Measurements from ENCODE around the gene CCT8L2. TPM values are rescaled to one million over a fixed set of nuclear protein-coding genes. Genes with fewer than 3 reads are reported as not detected.
"Not testable (repeated sequence)": the region's sequence is repeated elsewhere in the genome, so short reads cannot be mapped to it uniquely, and the experiment has no call there.

Gene CCT8L2
- polyA plus RNA-seq, 2 of the 4 experiments (the other 2 are of a cell fraction): not detected

DNA sequence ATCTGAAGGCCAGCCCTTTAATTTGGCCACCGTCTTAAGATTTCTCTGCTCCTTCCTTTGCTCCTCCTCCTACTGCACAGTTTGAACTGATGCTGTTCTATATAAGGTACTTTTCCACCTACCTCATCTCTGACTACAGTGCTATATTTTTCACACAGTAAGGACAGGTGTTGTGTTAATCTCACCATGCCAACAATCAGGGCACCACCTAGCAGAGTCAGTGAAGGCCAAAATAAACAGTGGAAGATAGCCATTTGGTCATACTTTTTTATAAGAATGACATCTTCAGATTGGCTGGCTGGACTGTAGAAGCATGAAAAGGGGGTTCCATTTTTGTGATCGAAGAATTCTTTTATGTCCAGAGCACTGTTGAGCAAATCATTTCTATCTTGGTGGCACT, 11.7 kb downstream of the CCT8L2 start:
- CTCF ChIA-PET; FAIRE-seq; H3K4me1 ChIP-seq; ATAC-seq; POLR2A ChIA-PET; H3K27ac ChIP-seq; H3K4me2 ChIP-seq; H3K4me3 ChIP-seq; H3K9me3 ChIP-seq; DNase-seq (ENCODE audit: low read depth in 1 of 2, low spot score in 1 of 2): not testable (repeated sequence)
- WGBS (ENCODE audit: missing lambda C conversion rate): 32% methylated on average over 1 of the region's 2 CpGs

DNA sequence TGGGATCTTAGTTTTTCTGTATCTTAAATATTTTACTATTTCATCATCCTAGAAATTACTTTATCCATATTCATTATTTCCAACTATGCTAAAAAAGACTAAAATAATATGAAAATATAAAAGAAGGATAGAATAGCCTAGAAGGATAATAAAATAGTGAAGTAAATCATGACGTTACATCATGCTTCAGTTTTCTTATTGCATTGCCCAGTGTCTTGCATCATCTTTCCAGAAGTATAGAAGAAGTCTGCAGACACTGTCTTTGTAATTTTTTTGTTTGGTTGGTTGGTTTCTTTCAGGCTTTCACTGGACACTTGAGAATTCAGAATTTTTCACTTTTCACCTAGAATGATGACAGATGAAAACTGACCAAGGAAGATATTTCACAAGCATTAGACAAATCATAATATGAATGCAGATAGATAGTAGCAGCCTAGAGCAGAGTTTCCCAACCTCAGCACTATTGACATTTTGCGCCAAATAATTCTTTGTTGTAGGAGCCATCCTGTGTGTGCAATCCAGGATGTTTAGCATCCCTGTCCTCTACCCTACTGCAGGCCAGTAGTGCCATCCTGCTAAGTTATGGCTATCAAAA, 23.3 kb downstream of the CCT8L2 start:
- FAIRE-seq; H3K27ac ChIP-seq; H3K4me3 ChIP-seq; H3K4me1 ChIP-seq; CTCF ChIA-PET; H3K4me2 ChIP-seq; H3K9me3 ChIP-seq; POLR2A ChIA-PET; ATAC-seq; DNase-seq (ENCODE audit: low read depth in 1 of 2, low spot score in 1 of 2): not testable (repeated sequence)
- WGBS (ENCODE audit: missing lambda C conversion rate): 0% methylated on average over 2 of the region's 2 CpGs

DNA sequence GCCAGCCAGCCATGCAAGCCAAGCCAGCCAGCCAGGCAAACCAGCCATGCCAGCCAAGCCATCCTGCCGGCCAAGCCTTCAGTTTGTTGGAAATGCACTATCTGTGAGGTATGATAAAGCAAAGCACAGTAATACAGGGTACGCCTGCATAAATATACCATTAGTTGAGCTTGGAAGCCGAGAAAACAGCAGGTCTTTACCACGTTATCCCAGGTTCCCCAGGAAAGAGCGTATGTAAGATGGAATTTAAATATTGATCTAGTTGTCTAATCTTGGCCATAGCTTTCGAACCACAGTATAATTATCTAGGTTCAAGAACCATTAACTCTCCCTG, 24.2 kb downstream of the CCT8L2 start:
- FAIRE-seq: no peak

DNA sequence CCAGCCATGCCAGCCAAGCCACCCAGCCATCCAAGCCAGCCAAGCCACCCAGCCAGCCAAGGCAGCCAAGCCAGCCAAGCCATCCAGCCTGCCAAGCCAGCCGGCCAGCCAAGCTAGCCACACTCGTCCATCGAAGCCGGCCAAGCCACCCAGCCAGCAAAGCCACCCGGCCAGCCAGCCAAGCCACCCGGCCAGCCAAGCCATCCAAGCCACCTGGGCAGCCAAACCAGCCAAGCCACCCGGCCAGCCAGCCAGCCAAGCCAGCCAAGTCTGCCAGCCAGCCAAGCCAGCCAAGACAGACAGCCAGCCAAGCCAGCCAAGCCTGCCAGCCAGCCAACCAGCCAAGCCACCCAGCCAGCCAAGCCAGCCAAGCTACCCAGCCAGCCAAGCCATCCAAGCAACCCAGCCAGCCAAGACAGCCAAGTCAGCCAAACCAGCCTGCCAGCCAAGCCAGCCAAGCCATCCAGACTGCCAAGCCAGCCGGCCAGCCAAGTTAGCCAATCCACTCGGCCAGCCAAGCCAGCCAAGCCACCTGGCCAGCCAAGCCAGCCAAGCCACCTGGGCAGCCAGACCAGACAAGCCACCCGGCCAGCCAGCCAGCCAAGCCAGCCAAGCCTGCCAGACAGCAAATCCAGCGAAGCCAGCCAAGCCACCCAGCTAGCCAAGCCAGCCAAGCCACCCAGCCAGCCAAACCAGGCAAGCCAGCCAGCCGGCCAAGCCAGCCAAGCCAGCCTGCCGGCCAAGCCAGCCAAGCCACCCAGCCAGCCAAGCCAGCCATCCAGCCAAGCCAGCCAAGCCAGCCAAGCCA, 24.8 kb downstream of the CCT8L2 start:
- H3K4me2 ChIP-seq; DNase-seq (ENCODE audit: low read depth in 1 of 2, low spot score in 1 of 2); FAIRE-seq; H3K4me3 ChIP-seq; ATAC-seq; CTCF ChIA-PET; H3K4me1 ChIP-seq; H3K27ac ChIP-seq; POLR2A ChIA-PET; H3K9me3 ChIP-seq: not testable (repeated sequence)
- 6% methylated on average over 3 of the region's 13 CpGs for WGBS (ENCODE audit: missing lambda C conversion rate)

More for the DNA sequence above, 24.2 kb downstream of the CCT8L2 start:
- Histone ChIP-seq H3K4me3 (no peak overlapping the region), H3K4me1 (no peaks in the 10 kb centered on the region), H3K9me3 (no peaks in the 10 kb centered on the region), H3K4me2 (no peak overlapping the region), H3K27ac (no peak overlapping the region)
- CTCF ChIA-PET: no interaction called here
- WGBS (ENCODE audit: missing lambda C conversion rate): 7% methylated on average over 6 of the region's 6 CpGs
- ATAC-seq: no peak
- TF ChIP-seq BHLHE40 (IDR thresholded peaks at IDR 0.05; ENCODE audit: low read depth, low read length) (no peak), MAFK (IDR thresholded peaks at IDR 0.05; ENCODE audit: partially characterized antibody) (no peak), ZNF302 (CRISPR knock-in tag; IDR thresholded peaks at IDR 0.05) (no peak), HEYL (CRISPR knock-in tag; IDR thresholded peaks at IDR 0.05) (no peak), FOXS1 (CRISPR knock-in tag; IDR thresholded peaks at IDR 0.05) (no peak), NFE2L2 (conservative IDR thresholded peaks at IDR 0.05; ENCODE audit: low read length) (no peak), ZSCAN20 (CRISPR knock-in tag; IDR thresholded peaks at IDR 0.05) (no peak), ZFP36 (IDR thresholded peaks at IDR 0.05; ENCODE audit: borderline replicate concordance, partially characterized antibody) (no peak), EHF (CRISPR knock-in tag; IDR thresholded peaks at IDR 0.05) (no peak), EHMT2 (IDR thresholded peaks at IDR 0.05; ENCODE audit: low read depth) (no peak), NR3C1 (IDR thresholded peaks at IDR 0.05) (no peak)
- TF ChIP-seq, protein P1, sequence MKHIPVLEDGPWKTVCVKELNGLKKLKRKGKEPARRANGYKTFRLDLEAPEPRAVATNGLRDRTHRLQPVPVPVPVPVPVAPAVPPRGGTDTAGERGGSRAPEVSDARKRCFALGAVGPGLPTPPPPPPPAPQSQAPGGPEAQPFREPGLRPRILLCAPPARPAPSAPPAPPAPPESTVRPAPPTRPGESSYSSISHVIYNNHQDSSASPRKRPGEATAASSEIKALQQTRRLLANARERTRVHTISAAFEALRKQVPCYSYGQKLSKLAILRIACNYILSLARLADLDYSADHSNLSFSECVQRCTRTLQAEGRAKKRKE (CRISPR knock-in tag; IDR thresholded peaks at IDR 0.05; ENCODE audit: low read depth): no peak
- TF ChIP-seq, protein P2, sequence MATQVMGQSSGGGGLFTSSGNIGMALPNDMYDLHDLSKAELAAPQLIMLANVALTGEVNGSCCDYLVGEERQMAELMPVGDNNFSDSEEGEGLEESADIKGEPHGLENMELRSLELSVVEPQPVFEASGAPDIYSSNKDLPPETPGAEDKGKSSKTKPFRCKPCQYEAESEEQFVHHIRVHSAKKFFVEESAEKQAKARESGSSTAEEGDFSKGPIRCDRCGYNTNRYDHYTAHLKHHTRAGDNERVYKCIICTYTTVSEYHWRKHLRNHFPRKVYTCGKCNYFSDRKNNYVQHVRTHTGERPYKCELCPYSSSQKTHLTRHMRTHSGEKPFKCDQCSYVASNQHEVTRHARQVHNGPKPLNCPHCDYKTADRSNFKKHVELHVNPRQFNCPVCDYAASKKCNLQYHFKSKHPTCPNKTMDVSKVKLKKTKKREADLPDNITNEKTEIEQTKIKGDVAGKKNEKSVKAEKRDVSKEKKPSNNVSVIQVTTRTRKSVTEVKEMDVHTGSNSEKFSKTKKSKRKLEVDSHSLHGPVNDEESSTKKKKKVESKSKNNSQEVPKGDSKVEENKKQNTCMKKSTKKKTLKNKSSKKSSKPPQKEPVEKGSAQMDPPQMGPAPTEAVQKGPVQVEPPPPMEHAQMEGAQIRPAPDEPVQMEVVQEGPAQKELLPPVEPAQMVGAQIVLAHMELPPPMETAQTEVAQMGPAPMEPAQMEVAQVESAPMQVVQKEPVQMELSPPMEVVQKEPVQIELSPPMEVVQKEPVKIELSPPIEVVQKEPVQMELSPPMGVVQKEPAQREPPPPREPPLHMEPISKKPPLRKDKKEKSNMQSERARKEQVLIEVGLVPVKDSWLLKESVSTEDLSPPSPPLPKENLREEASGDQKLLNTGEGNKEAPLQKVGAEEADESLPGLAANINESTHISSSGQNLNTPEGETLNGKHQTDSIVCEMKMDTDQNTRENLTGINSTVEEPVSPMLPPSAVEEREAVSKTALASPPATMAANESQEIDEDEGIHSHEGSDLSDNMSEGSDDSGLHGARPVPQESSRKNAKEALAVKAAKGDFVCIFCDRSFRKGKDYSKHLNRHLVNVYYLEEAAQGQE (IDR thresholded peaks at IDR 0.05): no peak
- TF ChIP-seq, protein P3, sequence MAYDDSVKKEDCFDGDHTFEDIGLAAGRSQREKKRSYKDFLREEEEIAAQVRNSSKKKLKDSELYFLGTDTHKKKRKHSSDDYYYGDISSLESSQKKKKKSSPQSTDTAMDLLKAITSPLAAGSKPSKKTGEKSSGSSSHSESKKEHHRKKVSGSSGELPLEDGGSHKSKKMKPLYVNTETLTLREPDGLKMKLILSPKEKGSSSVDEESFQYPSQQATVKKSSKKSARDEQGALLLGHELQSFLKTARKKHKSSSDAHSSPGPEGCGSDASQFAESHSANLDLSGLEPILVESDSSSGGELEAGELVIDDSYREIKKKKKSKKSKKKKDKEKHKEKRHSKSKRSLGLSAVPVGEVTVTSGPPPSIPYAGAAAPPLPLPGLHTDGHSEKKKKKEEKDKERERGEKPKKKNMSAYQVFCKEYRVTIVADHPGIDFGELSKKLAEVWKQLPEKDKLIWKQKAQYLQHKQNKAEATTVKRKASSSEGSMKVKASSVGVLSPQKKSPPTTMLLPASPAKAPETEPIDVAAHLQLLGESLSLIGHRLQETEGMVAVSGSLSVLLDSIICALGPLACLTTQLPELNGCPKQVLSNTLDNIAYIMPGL (CRISPR knock-in tag; IDR thresholded peaks at IDR 0.05; ENCODE audit: borderline replicate concordance): no peak
- TF ChIP-seq, protein P4, sequence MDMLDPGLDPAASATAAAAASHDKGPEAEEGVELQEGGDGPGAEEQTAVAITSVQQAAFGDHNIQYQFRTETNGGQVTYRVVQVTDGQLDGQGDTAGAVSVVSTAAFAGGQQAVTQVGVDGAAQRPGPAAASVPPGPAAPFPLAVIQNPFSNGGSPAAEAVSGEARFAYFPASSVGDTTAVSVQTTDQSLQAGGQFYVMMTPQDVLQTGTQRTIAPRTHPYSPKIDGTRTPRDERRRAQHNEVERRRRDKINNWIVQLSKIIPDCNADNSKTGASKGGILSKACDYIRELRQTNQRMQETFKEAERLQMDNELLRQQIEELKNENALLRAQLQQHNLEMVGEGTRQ (IDR thresholded peaks at IDR 0.05): no peak
- no peak for DNase-seq (ENCODE audit: low read depth in 1 of 2, low spot score in 1 of 2)
- POLR2A ChIA-PET: no interaction called here

DNA sequence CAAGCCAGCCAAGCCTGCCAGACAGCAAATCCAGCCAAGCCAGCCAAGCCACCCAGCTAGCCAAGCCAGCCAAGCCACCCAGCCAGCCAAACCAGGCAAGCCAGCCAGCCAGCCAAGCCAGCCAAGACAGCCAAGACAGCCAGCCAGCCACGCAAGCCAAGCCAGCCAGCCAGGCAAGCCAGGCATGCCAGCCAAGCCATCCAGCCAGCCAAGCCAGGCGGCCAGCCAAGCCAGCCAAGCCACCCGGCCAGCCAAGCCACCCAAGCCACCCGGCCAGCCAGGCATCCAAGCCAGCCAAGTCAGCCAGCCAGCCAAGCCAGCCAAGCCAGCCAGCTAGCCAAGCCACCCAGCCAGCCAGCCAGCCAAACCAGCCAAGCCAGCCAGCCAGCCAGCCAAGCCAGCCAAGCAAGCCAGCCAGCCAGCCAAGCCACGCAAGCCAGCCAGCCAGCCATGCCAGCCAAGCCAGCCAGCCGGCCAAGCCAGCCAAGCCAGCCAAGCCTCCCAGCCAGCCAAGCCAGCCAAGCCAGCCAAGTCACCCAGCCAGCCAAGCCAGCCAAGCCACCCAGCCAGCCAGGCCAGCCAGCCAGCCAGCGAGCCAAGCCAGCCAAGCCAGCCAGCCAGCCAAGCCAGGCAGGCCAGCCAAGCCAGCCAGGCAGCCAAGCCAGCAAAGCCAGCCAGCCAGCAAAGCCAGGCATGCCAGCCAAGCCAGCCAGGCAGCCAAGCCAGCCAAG, 26.0 kb downstream of the CCT8L2 start:
- POLR2A ChIA-PET; DNase-seq (ENCODE audit: low read depth in 1 of 2, low spot score in 1 of 2); H3K4me3 ChIP-seq; H3K9me3 ChIP-seq; H3K27ac ChIP-seq; CTCF ChIA-PET; H3K4me1 ChIP-seq; ATAC-seq; FAIRE-seq; H3K4me2 ChIP-seq: not testable (repeated sequence)
- no CpG with 5 or more reads among the region's 7 CpGs for WGBS (ENCODE audit: missing lambda C conversion rate)
